Activated CD4-positive, alpha-beta T cell treated with anti-CD3 and anti-CD28 coated beads for 36 hours (primary cell): Measurements from ENCODE around the gene SGIP1. TPM values are rescaled to one million over a fixed set of nuclear protein-coding genes. Genes with fewer than 3 reads are reported as not detected.

ENCODE experiments used
- ATAC-seq: fragments of 200-7000 bp; cut with Tn5 transposase; one replicate; pipeline ENCODE4 v1.10.0; 2021; ENCODE audit warnings: mild to moderate bottlenecking, moderate library complexity
- CTCF ChIA-PET: fragments of 350-600 bp; sonication (Branson Sonifier 250); formaldehyde crosslinking; loops from one replicate; lab custom pipeline; 2021; ENCODE audit warnings: antibody characterized with exemption; lab: Charles Lee
- POLR2A ChIA-PET: fragments of 350-600 bp; sonication (Branson Sonifier 250); formaldehyde crosslinking; loops from one replicate; lab custom pipeline; 2021; ENCODE audit warnings: antibody characterized with exemption, inconsistent platforms; lab: Charles Lee
- DNase-seq: peaks from one replicate; pipeline ENCODE4 v3.0.0-alpha.2; 2020
- H3K27ac Mint-ChIP-seq: one replicate; pipeline ENCODE4 v1.8.0; 2021; ENCODE audit warnings: mixed read lengths
- H3K27me3 Mint-ChIP-seq: one replicate; pipeline ENCODE4 v1.8.0; 2021; ENCODE audit warnings: mixed read lengths
- H3K36me3 Mint-ChIP-seq: one replicate; pipeline ENCODE4 v1.8.0; 2021; ENCODE audit warnings: low read depth, mixed read lengths
- H3K4me1 Mint-ChIP-seq: one replicate; pipeline ENCODE4 v1.8.0; 2021; ENCODE audit warnings: mixed read lengths
- H3K4me3 Mint-ChIP-seq: one replicate; pipeline ENCODE4 v1.8.0; 2021; ENCODE audit warnings: mild to moderate bottlenecking, moderate library complexity, mixed read lengths
- H3K9me3 Mint-ChIP-seq: one replicate; pipeline ENCODE4 v1.8.0; 2021; ENCODE audit warnings: low read depth, mixed read lengths
- intact Hi-C, 2 experiments: fragments of 100-400 bp; cut with DNase I in 1 of 2; cut with micrococcal nuclease in 1 of 2; formaldehyde crosslinking; loops; one replicate each; pipeline versions ENCODE4 v1.14.2 to v1.15.1; 2022 to 2024; cut with DNase I, micrococcal nuclease
- total RNA-seq, 2 experiments: library from RNA; stranded (reverse); gene quantifications; one replicate each; pipeline ENCODE4 v1.2.3, GENCODE V29; 2021

SGIP1 gene
- total RNA-seq, 2 experiments from 2014 or later = 0.02 to 0.05 TPM

DNA sequence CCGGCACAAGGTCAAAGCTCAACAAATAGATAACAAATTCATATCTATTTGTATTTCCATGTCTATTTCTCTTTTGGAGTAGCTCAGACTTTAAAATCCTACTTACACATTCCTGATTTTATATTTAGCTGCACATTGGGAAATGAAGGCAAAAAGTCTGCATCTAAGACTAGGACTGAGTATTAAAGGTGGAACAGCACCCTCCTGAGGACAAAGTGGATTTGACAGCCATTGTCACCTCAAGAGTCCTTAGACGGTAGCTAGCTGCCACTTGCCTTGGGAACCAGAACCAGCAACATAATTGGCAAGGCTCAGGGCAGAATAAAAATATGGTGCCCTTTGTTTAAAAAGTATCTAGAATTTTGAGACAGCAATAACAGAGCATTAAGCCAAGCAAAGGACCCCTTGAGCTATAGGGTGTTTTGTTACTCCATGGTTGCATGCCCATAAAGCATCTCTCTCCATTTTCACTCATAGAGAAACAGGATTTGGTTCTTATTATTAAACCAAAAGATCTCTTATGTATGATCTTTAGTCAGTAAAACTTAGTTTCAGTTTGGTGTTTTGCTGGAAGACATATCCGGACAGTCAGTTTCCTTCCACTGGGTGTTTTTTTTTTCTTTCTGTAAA is 30.0 kb upstream of the SGIP1 start:
- no peaks in the 10 kb centered on the region for H3K9me3 Mint-ChIP-seq
- no peaks in the 10 kb centered on the region for H3K4me1 Mint-ChIP-seq
- H3K27me3 Mint-ChIP-seq = peaks cover 14% of the 10 kb centered on the region
- no peak overlapping the region for H3K27ac Mint-ChIP-seq
- no peaks in the 10 kb centered on the region for H3K36me3 Mint-ChIP-seq
- ATAC-seq (no peak), DNase-seq (peak; percentile 65)
- H3K4me3 Mint-ChIP-seq = no peak overlapping the region
- POLR2A ChIA-PET = no interaction called here
- CTCF ChIA-PET = interaction anchor here (0.6 to 2.8 kb wide), 42 partner anchors 8 to 632 kb away, joined by 3 to 18 read pairs (median 4); partner anchors contain the start of genes DYNLT5 and SGIP1
- intact Hi-C loops = loop anchor here (1.0 to 5.0 kb wide), 6 partner anchors 57 to 545 kb away; no protein-coding TSS in a partner anchor

DNA sequence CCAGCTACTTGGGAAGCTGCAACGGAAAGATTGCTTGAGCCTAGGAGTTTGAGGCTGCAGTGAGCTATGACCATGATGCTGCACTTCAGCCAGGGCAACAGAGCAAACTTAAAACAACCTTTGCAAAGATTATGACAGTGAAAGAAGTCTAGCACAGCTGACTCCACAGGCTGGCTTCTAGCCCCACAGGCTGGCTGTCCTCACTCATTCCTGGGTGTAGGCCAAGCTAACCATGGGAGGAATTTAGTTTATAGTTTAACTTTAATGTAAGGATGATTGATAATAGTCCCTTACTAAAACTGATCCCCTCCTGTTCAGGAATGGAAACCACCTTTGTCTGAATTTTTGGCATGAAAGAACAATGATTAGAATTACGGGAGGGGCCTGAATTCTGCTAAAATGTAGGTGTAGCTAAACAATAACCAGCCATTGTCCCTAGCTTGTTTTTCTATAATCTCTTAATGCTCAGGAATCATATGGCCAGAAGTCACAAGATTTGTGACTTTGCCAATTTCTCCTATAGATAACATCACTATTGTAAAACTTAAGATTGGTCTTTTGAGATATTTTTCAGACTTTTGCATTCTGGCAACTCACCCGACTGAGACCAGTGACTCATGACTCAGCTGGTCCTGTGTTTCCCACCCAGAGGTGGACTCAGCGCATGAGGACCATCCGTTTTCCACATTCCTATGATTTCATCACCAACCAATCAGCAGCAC is 28.1 kb upstream of the SGIP1 start:
- H3K36me3 Mint-ChIP-seq = no peaks in the 10 kb centered on the region
- intact Hi-C loops = loop anchor here (2.0 kb wide), 4 partner anchors 59 to 547 kb away; no protein-coding TSS in a partner anchor
- ATAC-seq (no peak), DNase-seq (no peak)
- ChIA-PET POLR2A (no interaction called here), CTCF (interaction anchor here (0.6 to 2.5 kb wide), 8 partner anchors 59 to 761 kb away, joined by 3 to 13 read pairs (median 4); no protein-coding TSS in a partner anchor)
- no peak overlapping the region for H3K27ac Mint-ChIP-seq
- H3K27me3 Mint-ChIP-seq = peaks cover 12% of the 10 kb centered on the region
- no peaks in the 10 kb centered on the region for H3K4me1 Mint-ChIP-seq
- H3K4me3 Mint-ChIP-seq = no peak overlapping the region
- H3K9me3 Mint-ChIP-seq = no peaks in the 10 kb centered on the region

DNA sequence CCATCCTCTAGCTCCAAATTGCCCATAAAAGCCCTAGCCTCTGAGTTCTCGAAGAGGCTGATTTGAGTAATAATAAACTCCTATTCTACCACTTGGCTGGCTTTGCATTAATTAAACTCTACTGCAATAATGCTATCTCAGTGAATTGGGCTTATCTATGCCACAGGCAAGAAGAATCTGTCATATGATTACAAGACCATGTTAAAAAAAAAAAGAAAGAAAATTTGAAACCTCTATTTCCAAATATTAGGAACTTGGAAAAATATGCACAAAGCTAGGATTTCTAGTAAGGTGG is 27.6 kb upstream of the SGIP1 start:
- Mint-ChIP-seq H3K27me3 (peaks cover 12% of the 10 kb centered on the region), H3K27ac (no peak overlapping the region), H3K4me3 (no peak overlapping the region), H3K36me3 (no peaks in the 10 kb centered on the region), H3K9me3 (no peaks in the 10 kb centered on the region), H3K4me1 (no peaks in the 10 kb centered on the region)
- CTCF ChIA-PET = interaction anchor here (0.6 to 1.8 kb wide), 7 partner anchors 15 to 547 kb away, joined by 3 to 6 read pairs (median 4); no protein-coding TSS in a partner anchor
- DNase-seq (no peak), ATAC-seq (no peak)
- intact Hi-C loops = no loop called here
- POLR2A ChIA-PET = no interaction called here

DNA sequence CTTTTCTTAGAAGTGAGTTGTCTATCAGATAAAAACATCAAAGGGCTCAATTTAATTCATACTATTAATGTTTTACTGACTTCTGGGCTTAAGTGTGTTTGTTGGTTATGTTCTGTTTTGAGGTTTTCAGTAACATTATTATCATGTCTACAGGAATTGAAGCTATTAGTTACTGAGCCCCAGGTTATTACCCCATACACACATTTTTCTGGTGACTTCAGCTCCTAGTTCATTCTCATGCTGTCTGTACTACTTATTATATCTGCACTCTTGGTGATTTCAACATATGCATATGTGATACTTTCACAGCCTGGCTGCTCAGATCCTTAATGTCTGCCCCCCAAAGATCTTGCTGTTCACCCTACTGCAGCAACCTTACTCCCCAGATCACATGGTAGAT is 27.0 kb upstream of the SGIP1 start:
- intact Hi-C loops = no loop called here
- Mint-ChIP-seq H3K9me3 (no peaks in the 10 kb centered on the region), H3K4me3 (no peak overlapping the region), H3K36me3 (no peaks in the 10 kb centered on the region), H3K27me3 (peaks cover 12% of the 10 kb centered on the region), H3K27ac (no peak overlapping the region), H3K4me1 (no peaks in the 10 kb centered on the region)
- DNase-seq (no peak), ATAC-seq (no peak)
- CTCF ChIA-PET = interaction anchor here (0.7 to 1.8 kb wide), 5 partner anchors 14 to 548 kb away, joined by 3 to 6 read pairs (median 4); no protein-coding TSS in a partner anchor
- POLR2A ChIA-PET = no interaction called here

DNA sequence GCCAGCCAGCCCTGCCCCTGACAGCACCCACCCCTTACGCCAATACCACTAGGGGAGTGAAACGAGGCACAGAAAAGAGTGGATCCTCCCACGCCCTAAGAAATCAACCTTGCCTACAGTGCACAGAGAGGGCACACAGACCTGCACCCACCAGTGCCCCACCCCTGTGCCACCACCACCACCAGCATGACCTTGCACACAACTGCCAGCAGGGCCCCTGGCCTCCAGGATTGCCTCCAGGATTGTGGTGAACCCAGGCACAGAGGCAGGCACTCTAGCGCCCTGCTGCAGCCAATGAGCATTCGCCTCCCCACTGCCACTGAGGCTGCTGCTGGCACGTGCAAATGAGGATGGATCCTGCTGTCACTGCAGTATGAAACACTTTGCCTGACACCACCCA is 23.5 kb upstream of the SGIP1 start:
- Mint-ChIP-seq H3K9me3 (no peaks in the 10 kb centered on the region), H3K27me3 (peaks cover 14% of the 10 kb centered on the region), H3K4me3 (no peak overlapping the region), H3K4me1 (no peaks in the 10 kb centered on the region), H3K36me3 (no peaks in the 10 kb centered on the region), H3K27ac (no peak overlapping the region)
- ATAC-seq (no peak), DNase-seq (no peak)
- POLR2A ChIA-PET = no interaction called here
- CTCF ChIA-PET = no interaction called here
- intact Hi-C loops = no loop called here

DNA sequence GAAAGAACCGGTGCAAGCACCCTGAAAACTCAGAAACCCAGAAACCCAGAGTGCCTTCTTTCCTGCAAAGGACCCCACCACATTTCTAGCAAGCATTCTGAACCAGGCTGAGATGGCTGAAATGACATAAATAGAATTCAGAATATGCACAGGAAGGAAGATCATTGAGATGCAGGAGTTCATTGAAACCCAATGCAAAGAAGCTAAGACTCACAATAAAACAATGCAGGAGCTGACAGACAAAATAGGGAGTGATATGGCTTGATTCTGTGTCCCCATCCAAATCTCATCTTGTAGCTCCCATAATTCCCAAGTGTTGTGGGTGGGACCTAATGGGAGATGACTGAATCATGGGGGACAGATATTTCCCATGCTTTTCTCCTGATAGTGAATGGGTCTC is 22.8 kb upstream of the SGIP1 start:
- no peak for ATAC-seq
- H3K4me1 Mint-ChIP-seq = no peaks in the 10 kb centered on the region
- no peak for DNase-seq
- H3K36me3 Mint-ChIP-seq = no peaks in the 10 kb centered on the region
- H3K27me3 Mint-ChIP-seq = peaks cover 14% of the 10 kb centered on the region
- no peak overlapping the region for H3K27ac Mint-ChIP-seq
- H3K9me3 Mint-ChIP-seq = no peaks in the 10 kb centered on the region
- intact Hi-C loops = no loop called here
- ChIA-PET CTCF (interaction anchor here (3.2 kb wide), 1 partner anchor 8 kb away, joined by 10 read pairs; no protein-coding TSS in a partner anchor), POLR2A (no interaction called here)
- no peak overlapping the region for H3K4me3 Mint-ChIP-seq

DNA sequence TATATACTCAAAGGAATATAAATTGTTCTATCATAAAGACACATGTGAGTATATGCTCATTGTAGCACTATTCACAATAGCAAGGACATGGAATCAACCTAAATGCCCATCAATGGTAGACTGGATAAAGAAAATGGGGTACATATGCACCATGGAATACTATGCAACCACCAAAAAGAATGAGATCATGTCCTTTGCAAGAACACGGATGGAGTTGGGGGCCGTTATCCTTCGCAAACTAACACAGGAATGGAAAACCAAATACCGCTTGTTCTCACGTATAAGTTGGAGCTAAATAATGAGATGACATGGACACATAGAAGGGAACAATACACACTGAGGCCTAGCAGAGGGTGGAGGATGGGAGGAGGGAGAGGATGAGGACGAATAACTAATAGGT is 16.0 kb upstream of the SGIP1 start:
- no peak overlapping the region for H3K27ac Mint-ChIP-seq
- no peaks in the 10 kb centered on the region for H3K9me3 Mint-ChIP-seq
- H3K27me3 Mint-ChIP-seq = peaks cover 8% of the 10 kb centered on the region
- ChIA-PET CTCF (interaction anchor here (1.4 kb wide), 1 partner anchor 15 kb away, joined by 3 read pairs; no protein-coding TSS in a partner anchor), POLR2A (no interaction called here)
- ATAC-seq (no peak), DNase-seq (no peak)
- no peaks in the 10 kb centered on the region for H3K36me3 Mint-ChIP-seq
- no peak overlapping the region for H3K4me3 Mint-ChIP-seq
- H3K4me1 Mint-ChIP-seq = no peaks in the 10 kb centered on the region
- intact Hi-C loops = loop anchor here in 1 of 2 experiments (5.0 kb wide), 1 partner anchor 49 kb away; no protein-coding TSS in a partner anchor

DNA sequence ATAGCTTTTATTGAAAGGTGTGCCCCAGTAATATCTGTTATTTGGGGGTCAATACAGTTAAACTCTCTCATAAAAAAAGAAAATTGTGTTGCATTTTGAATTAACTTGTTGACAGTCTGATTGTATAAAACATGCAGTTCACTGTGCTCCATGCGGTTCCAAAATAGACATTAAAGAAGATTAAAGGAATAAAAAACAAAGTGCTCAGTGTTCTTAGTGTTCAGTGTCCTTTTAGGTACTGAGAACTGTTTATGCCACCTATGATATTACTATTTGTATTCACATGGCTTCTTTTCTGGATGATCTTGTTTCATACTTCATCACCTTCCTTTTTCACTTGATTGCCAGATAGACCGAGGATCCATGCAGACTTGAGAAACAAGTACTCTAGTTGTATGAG is 15.3 kb upstream of the SGIP1 start:
- POLR2A ChIA-PET = no interaction called here
- no peak for DNase-seq
- no peaks in the 10 kb centered on the region for H3K9me3 Mint-ChIP-seq
- H3K4me1 Mint-ChIP-seq = no peaks in the 10 kb centered on the region
- H3K27me3 Mint-ChIP-seq = peaks cover 3% of the 10 kb centered on the region
- intact Hi-C loops = loop anchor here in 1 of 2 experiments (5.0 kb wide), 1 partner anchor 49 kb away; no protein-coding TSS in a partner anchor
- ATAC-seq = no peak
- CTCF ChIA-PET = no interaction called here
- H3K27ac Mint-ChIP-seq = no peak overlapping the region
- H3K4me3 Mint-ChIP-seq = no peak overlapping the region
- no peaks in the 10 kb centered on the region for H3K36me3 Mint-ChIP-seq

DNA sequence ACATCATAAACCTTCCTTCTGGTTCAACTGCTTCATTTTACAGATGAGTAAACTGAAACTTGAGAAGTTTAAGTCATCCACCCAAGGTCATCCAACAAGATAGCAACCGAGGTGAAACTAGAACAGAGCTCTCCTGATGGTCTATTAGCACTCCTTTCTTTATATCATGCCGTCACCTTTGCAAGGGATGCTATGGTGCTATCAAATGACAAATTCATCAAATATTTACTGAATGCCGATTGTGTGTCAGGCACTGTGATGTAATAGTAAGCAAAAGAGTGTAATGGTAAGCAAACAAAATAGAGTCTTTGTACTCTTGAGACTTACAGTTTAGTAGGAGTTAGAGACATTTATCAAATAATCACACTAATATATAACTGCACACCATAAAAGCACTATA is 14.0 kb upstream of the SGIP1 start:
- no peaks in the 10 kb centered on the region for H3K36me3 Mint-ChIP-seq
- peaks cover 3% of the 10 kb centered on the region for H3K27me3 Mint-ChIP-seq
- no peaks in the 10 kb centered on the region for H3K4me1 Mint-ChIP-seq
- DNase-seq (no peak), ATAC-seq (no peak)
- no peaks in the 10 kb centered on the region for H3K9me3 Mint-ChIP-seq
- no peak overlapping the region for H3K27ac Mint-ChIP-seq
- intact Hi-C loops = loop anchor here in 1 of 2 experiments (5.0 kb wide), 1 partner anchor 47 kb away; no protein-coding TSS in a partner anchor
- H3K4me3 Mint-ChIP-seq = no peak overlapping the region
- POLR2A ChIA-PET = no interaction called here
- CTCF ChIA-PET = interaction anchor here (1.6 kb wide), 1 partner anchor 8 kb away, joined by 5 read pairs; no protein-coding TSS in a partner anchor

DNA sequence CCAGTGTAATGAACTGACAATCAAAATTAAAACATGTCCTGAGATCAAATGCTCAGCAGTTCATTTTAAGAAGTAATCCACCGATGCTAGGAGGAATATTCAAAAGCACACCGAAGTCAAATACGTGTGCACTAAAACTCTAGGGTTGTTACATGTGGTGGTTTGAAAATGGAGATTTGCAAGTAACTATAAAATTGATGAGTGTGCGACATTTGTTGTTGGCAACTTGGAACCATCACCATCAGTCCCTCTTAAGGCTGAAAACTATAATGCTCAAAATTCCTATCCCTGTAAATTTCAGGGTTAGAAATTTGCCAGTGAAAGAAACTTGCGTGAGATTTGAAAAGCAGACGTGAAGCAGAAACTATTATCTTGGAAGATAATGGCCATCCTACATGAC is 13.3 kb upstream of the SGIP1 start:
- Mint-ChIP-seq H3K36me3 (no peaks in the 10 kb centered on the region), H3K9me3 (no peaks in the 10 kb centered on the region), H3K27me3 (peaks cover 3% of the 10 kb centered on the region), H3K27ac (no peak overlapping the region), H3K4me1 (no peaks in the 10 kb centered on the region), H3K4me3 (no peak overlapping the region)
- intact Hi-C loops = no loop called here
- ATAC-seq (no peak), DNase-seq (no peak)
- POLR2A ChIA-PET = no interaction called here
- CTCF ChIA-PET = interaction anchor here (0.9 to 2.0 kb wide), 3 partner anchors 8 to 17 kb away, joined by 4 to 8 read pairs (median 5); no protein-coding TSS in a partner anchor

DNA sequence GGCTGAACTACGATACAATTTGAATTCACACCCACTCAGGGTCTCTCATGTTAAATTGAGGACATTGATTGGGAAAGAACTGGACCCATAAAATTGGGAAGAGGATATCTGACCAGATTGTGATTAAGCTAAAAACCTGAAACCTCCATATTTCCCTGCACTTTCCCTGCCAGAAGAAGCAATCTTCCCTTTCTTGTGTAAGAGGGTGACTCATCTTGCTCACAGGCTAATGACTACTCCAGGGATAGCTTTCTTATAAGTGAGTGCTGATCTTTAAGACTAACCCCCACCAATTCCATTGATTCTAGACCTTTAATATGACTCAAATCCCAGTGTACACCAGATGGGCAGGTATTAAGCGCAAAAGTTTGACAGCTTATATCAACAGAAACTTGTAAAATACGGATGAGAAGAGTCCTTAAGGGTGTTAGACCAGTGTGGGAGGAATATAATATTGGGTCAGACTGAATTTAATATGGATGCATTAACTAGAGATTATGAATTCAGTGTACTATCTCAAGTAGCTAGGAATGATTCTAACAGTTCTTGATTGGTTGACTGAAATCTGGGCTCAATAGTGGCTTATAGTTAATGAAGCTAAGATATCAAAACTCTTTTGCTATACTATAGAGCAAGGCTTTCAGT is 12.1 kb upstream of the SGIP1 start:
- no peak overlapping the region for H3K4me3 Mint-ChIP-seq
- no peaks in the 10 kb centered on the region for H3K4me1 Mint-ChIP-seq
- ChIA-PET CTCF (interaction anchor here (0.5 to 2.0 kb wide), 3 partner anchors 18 to 1122 kb away, joined by 3 to 8 read pairs (median 4); no protein-coding TSS in a partner anchor), POLR2A (no interaction called here)
- DNase-seq (no peak), ATAC-seq (no peak)
- H3K27ac Mint-ChIP-seq = no peak overlapping the region
- no peaks in the 10 kb centered on the region for H3K9me3 Mint-ChIP-seq
- H3K27me3 Mint-ChIP-seq = peaks cover 3% of the 10 kb centered on the region
- intact Hi-C loops = no loop called here
- H3K36me3 Mint-ChIP-seq = no peaks in the 10 kb centered on the region
